Thyroid gland (tissue), 4 donors: ENCODE measurements around the gene PDE6A. TPM values are rescaled to one million over a fixed set of nuclear protein-coding genes. Genes with fewer than 3 reads are reported as not detected.

ENCODE experiments used
- DNase-seq, 2 donors: peaks; one replicate each; pipeline ENCODE4 v3.0.0-alpha.2; 2019
- H3K27ac ChIP-seq, 3 donors: fragments of 200-600 bp; sonication (generic); 1 replicate in 2 of 3; 2 replicates in 1 of 3; pipeline ENCODE4 v1.5.1; 2016 to 2019; ENCODE audit warnings: mild to moderate bottlenecking in 1 of 3, moderate library complexity in 1 of 3
- H3K27me3 ChIP-seq: fragments of 200-600 bp; sonication (generic); one replicate; pipeline ENCODE4 v1.5.1; 2019
- H3K36me3 ChIP-seq, 2 donors: fragments of 200-600 bp; sonication (generic); one replicate each; pipeline ENCODE4 v1.5.1; 2016 to 2019
- H3K4me1 ChIP-seq, 2 donors: fragments of 200-600 bp; sonication (generic); one replicate each; pipeline ENCODE4 v1.5.1; 2017 to 2019
- H3K4me3 ChIP-seq, 3 donors: fragments of 200-600 bp; sonication (generic); replicated peaks in 1 of 3; 1 replicate in 2 of 3; 2 replicates in 1 of 3; pipeline ENCODE4 v1.5.1; 2016; ENCODE audit warnings: mild to moderate bottlenecking in 1 of 3
- H3K9me3 ChIP-seq: fragments of 200-600 bp; sonication (generic); one replicate; pipeline ENCODE4 v1.5.1; 2017
- POLR2A ChIP-seq, 2 donors: fragments of 450-650 bp; IDR thresholded peaks; one replicate each; pipeline ENCODE4 v1.6.1; 2017; ENCODE audit warnings: antibody characterized with exemption in 2 of 2, mild to moderate bottlenecking in 2 of 2, moderate library complexity in 1 of 2
- WGBS, 2 donors: methylation state at CpG; one replicate each; pipeline ENCODE4 v1.1.5; 2017; 5-methylcytosine and 5-hydroxymethylcytosine counted together
- intact Hi-C: fragments of 100-400 bp; cut with DNase I; formaldehyde crosslinking; loops from one replicate; pipeline ENCODE4 v1.15.1; 2023
- total RNA-seq, 4 donors: library from RNA; depleted of rRNA; stranded (reverse); fragments of >200 nt; gene quantifications; one replicate each; pipeline ENCODE4 v1.2.3, GENCODE V29; 2016
- TF ChIP-seq, protein P1 (sequence below), 6 experiments: fragments of 200-600 bp in 3 of 6; fragments of 450-650 bp in 3 of 6; sonication (generic) in 3 of 6; IDR thresholded peaks; one replicate each; pipeline ENCODE4 v1.5.1; 2016 to 2019; ENCODE audit warnings: antibody characterized with exemption in 6 of 6, mild to moderate bottlenecking in 2 of 6, inconsistent platforms in 1 of 6, moderate library complexity in 1 of 6

PDE6A gene
- total RNA-seq, 4 donors from 2014 or later = not detected

DNA sequence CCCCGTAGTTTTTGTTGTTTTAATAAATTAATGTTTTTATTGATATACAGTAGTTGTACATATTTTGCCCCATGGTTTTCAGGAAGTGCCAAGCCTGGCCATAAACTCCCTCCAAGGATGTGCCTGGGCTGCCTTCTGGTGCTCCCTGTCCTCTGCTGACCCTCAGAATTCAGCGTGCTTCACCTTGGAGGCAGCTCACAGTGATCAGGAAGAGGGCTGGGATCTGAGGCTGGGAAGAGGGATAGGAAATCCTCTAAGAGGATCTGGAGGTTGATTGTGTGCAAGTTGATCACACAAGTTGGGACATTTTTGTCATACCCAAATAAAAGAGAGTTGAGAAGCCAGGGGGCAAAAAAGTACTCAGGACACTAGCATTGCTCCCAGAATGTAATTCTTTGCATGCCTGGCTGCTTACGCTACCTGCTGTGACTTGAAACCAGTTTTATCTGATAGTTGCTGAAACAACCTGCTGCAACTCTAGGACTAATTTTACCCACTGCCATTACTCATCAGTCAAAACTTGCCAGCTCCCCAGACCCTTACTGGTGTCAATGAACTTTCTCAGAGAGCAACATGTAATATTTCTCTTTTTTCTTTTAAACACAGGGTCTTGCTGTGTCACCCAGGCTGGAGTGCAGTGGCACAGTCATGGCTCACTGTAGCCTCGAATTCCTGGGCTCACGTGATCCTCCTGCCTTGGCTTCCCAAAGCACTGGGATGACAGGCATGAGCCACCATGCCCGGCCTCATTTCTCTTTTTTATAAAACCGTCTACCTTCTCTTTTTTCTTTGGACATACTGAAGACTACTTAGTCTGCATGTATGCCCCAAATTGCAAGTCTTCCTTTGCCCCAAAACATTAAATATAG lies 29.0 kb downstream of the PDE6A start:
- WGBS, 2 donors = 87 to 89% methylated on average over 7 of the region's 7 CpGs
- TF ChIP-seq, protein P1, sequence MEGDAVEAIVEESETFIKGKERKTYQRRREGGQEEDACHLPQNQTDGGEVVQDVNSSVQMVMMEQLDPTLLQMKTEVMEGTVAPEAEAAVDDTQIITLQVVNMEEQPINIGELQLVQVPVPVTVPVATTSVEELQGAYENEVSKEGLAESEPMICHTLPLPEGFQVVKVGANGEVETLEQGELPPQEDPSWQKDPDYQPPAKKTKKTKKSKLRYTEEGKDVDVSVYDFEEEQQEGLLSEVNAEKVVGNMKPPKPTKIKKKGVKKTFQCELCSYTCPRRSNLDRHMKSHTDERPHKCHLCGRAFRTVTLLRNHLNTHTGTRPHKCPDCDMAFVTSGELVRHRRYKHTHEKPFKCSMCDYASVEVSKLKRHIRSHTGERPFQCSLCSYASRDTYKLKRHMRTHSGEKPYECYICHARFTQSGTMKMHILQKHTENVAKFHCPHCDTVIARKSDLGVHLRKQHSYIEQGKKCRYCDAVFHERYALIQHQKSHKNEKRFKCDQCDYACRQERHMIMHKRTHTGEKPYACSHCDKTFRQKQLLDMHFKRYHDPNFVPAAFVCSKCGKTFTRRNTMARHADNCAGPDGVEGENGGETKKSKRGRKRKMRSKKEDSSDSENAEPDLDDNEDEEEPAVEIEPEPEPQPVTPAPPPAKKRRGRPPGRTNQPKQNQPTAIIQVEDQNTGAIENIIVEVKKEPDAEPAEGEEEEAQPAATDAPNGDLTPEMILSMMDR (IDR thresholded peaks at IDR 0.05) = no peak
- TF ChIP-seq POLR2A (IDR thresholded peaks at IDR 0.05) = no peak

DNA sequence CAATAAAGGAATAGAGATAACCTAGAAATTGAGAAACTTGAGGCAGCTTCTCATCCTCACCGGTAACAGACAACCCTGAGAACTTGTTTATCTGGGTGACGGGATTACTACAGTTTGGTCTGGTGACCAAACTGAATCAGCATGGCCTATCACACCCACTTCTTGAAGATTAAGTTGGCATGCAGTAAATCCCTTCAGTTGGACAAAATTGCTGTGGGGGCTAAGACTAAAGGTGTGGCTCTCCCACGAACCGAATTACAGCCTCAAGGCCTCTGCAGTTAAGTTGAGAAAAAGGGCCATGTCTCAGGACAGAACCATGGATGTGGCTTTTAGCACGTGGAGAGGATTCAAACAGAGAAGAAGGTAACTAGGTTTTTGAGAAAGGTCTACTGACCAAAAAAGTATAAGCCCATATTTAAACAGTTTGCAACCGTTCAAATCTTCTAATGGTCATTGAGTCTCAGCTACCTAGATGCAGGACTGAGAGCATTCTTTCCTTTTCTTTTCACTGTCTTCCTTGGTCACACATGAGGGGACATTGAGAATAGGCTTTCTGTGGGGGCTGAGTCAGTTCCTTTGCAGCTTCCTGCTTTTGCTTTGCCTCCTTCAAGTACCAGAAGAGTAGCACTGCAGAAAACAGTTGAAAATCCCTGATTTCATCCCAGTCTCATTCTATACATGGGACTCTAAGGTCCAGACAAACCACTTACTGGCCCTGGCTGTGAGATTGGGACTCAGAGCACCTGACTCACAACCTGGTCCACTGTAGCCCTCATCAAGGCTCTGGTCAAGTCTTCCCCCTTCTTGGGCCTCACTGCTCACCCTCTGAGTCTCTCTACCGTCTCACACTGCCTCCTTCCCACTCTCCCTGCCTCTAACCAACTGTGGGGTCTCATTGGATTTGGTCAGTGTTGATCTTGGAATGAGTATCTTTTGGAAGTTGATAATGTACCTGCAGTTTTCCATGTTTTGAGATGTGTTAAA lies 30.9 kb downstream of the PDE6A start:
- WGBS, 2 donors = 59 to 63% methylated on average over 7 of the region's 7 CpGs
- Histone ChIP-seq H3K4me1 (no peaks in the 10 kb centered on the region), H3K4me3 (no peak overlapping the region), H3K27ac (no peak overlapping the region), H3K9me3 (no peaks in the 10 kb centered on the region), H3K27me3 (no peaks in the 10 kb centered on the region), H3K36me3 (no peaks in the 10 kb centered on the region)
- TF ChIP-seq, protein P1 (IDR thresholded peaks at IDR 0.05) = no peak
- TF ChIP-seq POLR2A (IDR thresholded peaks at IDR 0.05) = no peak
- DNase-seq = peak in 1 of 2 donors; percentile 4
- intact Hi-C loops = no loop called here

More for the DNA sequence above, 29.0 kb downstream of the PDE6A start:
- Histone ChIP-seq H3K9me3 (no peaks in the 10 kb centered on the region), H3K27me3 (no peaks in the 10 kb centered on the region), H3K36me3 (no peaks in the 10 kb centered on the region), H3K4me1 (no peaks in the 10 kb centered on the region), H3K4me3 (no peak overlapping the region), H3K27ac (no peak overlapping the region)
- no peak for DNase-seq
- intact Hi-C loops = no loop called here

DNA sequence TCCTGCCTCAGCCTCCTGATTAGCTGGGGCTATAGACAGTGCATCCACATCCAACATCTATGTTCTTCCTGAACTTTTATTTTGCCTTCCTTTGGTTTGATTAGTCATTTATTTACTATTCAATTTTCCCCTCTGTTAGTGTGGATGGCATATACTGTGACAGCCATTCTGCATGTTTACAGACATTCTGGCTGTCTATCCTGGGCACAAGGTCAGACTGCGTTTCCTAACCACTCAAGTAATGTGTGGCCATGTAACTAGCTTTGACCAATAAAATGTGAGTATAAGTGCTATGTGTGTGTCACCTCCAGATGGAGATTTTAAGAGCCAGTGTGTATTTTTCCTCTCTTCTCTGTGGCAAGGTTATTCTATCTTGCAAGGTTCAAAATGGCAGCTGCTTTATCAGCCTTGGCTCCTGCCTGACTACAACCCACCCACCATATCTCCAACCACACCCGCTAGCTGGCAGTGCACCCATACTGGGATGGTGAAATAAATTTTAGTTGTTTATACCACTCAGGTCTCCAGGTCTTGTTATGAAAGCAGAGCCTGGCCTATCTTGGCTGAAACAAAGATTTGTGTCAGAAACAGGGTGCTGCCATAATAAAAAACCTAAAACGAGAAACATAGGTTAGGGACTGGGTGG lies 32.2 kb downstream of the PDE6A start:
- 96 to 98% methylated on average over 3 of the region's 3 CpGs for WGBS, 2 donors

DNA sequence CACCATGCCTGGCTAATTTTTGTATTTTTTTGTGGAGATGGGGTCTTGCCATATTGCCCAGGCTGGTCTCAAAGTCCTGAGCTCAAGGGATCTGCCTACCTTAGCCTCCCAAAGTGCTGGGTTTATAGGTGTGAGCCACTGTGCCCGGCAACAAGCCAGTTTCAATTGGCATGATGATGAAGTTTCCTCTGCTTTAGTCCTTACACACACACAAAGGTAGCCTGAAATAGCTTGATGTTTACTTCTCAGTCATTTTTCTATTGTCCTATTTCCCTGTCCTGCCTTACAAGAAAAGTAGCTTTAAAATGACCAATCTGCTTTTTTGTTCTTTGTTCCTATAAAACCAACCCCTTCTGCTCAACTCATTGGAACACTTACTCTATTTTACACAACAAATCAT lies 33.6 kb downstream of the PDE6A start:
- no peak for DNase-seq
- Histone ChIP-seq H3K4me1 (no peaks in the 10 kb centered on the region), H3K36me3 (no peaks in the 10 kb centered on the region), H3K27me3 (no peaks in the 10 kb centered on the region), H3K9me3 (no peaks in the 10 kb centered on the region), H3K4me3 (no peak overlapping the region), H3K27ac (no peak overlapping the region)
- TF ChIP-seq POLR2A (IDR thresholded peaks at IDR 0.05) = no peak
- TF ChIP-seq, protein P1 (IDR thresholded peaks at IDR 0.05) = no peak
- intact Hi-C loops = no loop called here
- WGBS, 2 donors = 83 to 87% methylated on average over 1 of the region's 1 CpG

More for the DNA sequence above, 32.2 kb downstream of the PDE6A start:
- Histone ChIP-seq H3K27ac (no peak overlapping the region), H3K4me1 (no peaks in the 10 kb centered on the region), H3K9me3 (no peaks in the 10 kb centered on the region), H3K36me3 (no peaks in the 10 kb centered on the region), H3K4me3 (no peak overlapping the region), H3K27me3 (no peaks in the 10 kb centered on the region)
- DNase-seq = no peak
- intact Hi-C loops = no loop called here
- TF ChIP-seq POLR2A (IDR thresholded peaks at IDR 0.05) = no peak
- TF ChIP-seq, protein P1 (IDR thresholded peaks at IDR 0.05) = no peak
